A673 (cell line): ENCODE measurements around the gene PGP.

Source experiments
- EZH2 ChIP-seq: fragments of 200-600 bp; sonication (generic); IDR thresholded peaks from 2 replicates; pipeline ENCODE4 v1.6.1; 2017; ENCODE audit warnings: borderline replicate concordance, low read depth, mild to moderate bottlenecking, mixed read lengths, antibody characterized with exemption, low read length; ENCODE audit not compliant: poor library complexity, severe bottlenecking
- TF ChIP-seq, protein P1 (sequence below): fragments of 300-800, 200-600 bp; sonication (generic); conservative IDR thresholded peaks from 2 replicates; pipeline ENCODE4 v1.5.1; 2017; ENCODE audit warnings: low read depth, mild to moderate bottlenecking, antibody characterized with exemption, low read length, moderate library complexity, mixed read lengths

DNA sequence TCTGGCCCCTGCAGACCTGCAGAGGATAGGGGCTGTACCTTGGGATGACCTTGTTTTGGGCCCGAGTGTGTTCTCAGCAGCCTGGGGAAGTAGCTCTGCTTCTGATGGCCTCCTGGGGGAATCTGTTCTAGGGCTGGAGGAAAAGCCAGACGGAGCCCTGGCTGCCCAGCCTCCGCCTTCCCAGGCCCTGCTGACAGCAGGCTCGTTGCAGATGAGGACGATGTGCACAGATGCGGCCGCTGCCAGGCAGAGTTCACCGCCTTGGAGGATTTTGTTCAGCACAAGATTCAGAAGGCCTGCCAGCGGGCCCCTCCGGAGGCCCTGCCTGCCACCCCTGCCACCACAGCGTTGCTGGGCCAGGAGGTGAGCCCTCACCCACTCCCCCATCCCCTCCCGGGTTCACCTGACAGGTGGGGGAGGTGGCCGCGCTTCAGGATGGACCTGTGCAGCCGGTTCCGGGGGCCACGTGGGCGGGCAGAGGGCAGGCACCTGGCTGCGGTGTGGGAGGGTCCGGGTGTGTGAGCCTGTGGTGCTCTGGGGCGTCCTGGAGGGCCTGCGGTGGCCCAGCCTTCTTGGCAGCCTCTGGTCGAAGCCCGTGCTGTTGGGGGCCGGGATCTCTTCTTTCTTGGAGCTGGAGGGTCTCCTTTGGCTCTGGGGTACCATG, 13.7 kb upstream of the PGP start:
- TF ChIP-seq, protein P1, sequence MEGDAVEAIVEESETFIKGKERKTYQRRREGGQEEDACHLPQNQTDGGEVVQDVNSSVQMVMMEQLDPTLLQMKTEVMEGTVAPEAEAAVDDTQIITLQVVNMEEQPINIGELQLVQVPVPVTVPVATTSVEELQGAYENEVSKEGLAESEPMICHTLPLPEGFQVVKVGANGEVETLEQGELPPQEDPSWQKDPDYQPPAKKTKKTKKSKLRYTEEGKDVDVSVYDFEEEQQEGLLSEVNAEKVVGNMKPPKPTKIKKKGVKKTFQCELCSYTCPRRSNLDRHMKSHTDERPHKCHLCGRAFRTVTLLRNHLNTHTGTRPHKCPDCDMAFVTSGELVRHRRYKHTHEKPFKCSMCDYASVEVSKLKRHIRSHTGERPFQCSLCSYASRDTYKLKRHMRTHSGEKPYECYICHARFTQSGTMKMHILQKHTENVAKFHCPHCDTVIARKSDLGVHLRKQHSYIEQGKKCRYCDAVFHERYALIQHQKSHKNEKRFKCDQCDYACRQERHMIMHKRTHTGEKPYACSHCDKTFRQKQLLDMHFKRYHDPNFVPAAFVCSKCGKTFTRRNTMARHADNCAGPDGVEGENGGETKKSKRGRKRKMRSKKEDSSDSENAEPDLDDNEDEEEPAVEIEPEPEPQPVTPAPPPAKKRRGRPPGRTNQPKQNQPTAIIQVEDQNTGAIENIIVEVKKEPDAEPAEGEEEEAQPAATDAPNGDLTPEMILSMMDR = no peak
- TF ChIP-seq EZH2 = no peak
